Kidney glomerular epithelial cell (primary cell): Measurements from ENCODE around the gene ARIH1.
"Not testable (repeated sequence)": the region's sequence is repeated elsewhere in the genome, so short reads cannot be mapped to it uniquely, and the experiment has no call there.

Source experiments
- DNase-seq: peaks from one replicate; lab custom pipeline; 2025; lab: John Stamatoyannopoulos, UW

The ARIH1 gene

DNA sequence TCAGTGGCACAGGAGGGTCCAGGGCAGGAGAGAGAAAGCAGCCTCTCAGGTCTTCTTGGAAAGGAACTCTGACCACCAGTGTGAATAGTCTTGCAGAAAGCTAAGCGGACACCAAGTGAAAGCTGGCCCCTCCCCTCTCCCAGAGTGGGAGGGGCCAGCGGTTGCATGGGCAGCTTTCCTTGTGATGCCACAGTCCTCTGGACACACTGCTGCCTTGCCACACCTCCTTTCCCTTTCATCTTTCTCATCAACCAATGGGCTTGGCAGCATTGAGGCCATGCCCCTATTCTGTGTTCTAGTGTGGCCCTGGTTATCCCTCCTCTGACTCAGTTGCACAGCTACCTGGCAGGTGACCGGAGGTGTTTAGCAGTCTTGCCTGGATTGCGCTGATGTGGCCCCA lies 130.7 kb downstream of the ARIH1 start:
- DNase-seq = no peak

DNA sequence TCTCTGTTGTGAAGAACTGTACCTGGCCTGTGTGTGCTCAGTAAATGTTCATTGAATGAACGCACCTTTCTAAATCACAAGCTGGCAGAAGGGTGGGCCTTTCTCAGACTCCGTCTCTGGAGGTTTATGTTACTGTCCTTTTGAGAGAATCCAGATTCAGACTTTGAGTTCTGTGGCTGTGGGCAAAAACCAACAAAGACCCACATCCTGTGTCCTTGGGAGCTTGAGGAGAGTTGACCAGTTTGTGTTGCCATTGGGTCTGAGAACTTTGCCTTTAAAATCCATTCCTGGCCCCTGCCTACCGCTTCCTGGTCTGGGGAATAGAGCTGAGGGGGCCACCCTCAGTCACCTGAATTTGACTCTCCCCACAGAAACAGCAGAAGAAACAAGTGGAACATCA lies 134.0 kb downstream of the ARIH1 start:
- DNase-seq = not testable (repeated sequence)

DNA sequence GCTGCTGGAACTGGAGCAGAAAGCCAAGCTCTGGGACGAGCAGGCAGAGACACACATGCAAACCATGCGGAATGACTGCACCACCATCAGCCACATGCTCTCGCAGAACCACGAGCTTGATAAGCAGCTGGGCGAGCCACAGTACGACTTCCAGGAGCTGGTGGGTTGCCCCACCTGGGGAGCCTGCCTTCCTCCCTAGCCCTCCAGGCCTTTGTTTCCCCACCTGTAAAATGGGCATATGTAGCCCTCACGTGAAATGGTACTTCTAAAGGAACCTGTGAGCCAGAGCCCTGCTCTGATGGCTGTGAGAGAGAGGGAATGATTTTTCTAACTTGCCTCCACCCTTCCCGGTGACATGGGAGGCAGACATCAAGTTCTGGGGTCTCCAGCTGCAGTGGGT lies 135.7 kb downstream of the ARIH1 start:
- no peak for DNase-seq

DNA sequence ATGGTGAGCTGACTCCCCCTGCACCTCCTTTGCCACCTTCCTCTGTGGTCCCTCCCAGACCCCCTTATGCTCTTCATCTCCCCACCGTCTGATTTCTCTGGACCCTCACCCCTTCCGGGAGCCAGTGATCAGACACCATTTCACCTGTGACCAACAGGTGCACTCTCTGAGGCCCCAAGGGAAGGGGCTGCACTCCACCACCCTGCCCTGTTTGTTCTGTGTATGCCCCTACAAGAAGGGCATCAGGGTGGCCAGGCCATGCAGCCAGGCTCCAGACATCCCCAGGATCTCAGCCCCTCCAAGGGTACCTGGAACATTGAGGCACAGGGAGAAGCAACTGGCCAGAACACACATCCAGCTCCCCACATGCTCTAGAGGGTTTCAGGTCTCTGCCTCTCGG lies 138.2 kb downstream of the ARIH1 start:
- DNase-seq = not testable (repeated sequence)

DNA sequence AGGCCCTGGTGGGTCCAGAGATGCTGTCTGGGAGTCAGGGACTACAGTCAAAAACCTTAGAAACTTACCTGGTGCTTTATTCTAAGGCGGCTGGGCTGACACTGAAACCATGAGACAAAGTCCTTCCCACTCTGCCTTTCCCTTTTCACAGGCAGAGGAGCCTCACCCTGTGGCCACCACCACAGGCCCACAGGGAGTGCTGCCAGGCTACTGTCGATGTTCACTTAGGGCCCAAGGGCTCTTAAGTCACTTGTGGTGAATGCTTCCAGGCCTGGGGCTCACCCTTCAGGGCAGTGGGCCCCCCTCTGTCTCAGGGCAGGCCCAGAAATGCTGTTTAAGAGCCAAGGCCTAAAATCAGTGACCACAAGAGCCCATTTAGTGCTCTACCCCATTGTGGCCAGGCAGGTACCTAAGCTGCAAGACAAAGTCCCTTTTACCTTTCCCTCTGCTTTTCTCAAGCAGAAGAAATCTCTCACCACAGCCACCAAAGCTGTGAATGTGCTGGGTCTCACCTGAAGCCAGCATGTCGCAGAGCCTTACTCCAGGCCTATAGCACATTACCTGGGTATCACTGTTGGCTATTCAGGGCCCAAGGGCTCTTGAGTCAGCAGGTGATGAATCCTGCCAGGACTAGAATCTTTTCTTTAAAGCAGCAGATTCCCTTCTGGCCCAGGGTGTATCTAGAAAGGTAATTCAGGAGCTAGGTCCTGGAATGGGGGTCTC lies 140.8 kb downstream of the ARIH1 start:
- no peak for DNase-seq

DNA sequence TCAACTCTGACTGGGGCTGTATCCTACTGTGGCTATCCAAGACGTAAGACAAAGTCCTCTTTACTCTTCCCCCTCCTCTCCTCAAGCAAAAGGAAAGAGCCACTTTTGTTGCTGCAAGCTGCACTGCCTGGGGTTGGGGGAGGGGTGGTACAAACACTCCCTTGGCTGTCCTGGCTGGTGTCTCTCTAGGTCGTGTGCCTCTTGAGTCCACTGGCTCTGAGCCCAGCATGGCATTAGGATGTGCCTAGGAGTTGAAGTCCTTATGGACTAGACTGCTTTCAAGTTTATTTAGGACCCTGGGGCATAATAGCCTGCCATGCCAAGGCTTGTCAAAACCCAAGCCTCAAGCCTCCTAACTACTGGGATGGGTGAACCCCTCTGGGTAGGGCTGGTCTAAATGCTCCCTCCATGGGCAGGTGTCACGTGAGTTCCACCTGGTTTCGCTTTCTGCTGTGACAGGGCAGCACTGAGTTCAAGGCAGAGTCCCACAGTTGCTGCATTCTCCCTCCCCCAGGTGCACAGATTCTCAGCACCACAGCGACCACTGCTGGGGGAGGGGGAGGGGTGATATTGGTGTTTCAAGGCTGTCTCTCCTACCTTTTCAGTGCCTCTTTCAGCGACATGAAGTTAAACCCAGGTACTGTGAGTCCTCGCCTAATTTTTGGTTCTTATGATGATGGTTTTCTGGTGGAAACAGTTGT lies 141.6 kb downstream of the ARIH1 start:
- DNase-seq = not testable (repeated sequence)

DNA sequence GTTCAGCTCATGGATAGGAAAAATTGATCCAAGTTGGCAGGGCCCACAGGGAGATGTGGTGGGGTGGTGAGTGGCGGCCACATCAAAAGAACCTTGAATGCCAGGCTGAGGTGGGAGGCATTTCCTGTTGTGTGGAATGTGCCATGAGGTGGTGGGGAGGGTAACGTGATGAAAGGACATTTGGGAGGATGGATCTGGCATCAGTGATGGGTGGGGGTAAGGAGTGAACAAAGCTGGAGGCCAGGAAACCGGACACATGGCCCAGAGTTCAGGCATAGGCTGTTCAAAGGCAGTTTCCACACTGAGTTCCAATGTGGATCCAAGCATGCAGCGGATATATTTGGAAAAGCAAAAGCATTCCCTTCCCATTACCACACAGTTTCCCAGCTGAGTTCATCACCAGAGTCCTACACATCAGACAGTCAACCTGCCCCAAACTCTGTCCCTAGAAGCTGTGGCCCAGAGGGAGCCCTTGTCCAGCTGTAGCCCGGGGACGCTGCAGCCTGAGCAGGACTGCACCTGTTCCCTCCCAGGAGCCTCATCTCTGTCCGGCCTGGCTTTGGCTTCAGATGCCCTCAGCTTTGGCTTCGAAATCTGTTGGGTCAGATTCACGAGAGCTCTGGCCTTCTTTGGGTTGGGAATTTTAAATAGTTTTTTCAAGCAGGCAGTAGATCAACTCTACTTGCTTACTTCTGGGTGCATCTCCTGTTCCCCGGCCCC lies 142.5 kb downstream of the ARIH1 start:
- DNase-seq = peak; percentile 0

DNA sequence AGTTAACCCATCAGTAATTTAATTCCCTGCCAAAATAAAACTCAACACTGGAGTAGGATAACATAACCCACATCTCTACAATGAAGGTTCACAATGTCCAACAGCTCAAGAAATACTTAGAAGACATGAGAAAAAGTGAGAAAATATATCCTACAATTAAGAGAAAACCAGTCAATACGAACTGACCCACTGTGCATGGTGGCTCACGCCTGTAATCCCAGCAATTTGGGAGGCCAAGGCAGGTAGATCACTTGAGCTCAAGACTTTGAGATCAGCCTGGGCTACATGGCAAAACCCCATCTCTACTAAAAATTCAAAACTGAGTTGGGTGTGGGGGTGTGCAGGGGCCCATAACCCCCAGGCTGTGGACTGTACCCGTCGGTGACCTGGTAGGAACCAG lies 149.7 kb downstream of the ARIH1 start:
- DNase-seq = not testable (repeated sequence)

DNA sequence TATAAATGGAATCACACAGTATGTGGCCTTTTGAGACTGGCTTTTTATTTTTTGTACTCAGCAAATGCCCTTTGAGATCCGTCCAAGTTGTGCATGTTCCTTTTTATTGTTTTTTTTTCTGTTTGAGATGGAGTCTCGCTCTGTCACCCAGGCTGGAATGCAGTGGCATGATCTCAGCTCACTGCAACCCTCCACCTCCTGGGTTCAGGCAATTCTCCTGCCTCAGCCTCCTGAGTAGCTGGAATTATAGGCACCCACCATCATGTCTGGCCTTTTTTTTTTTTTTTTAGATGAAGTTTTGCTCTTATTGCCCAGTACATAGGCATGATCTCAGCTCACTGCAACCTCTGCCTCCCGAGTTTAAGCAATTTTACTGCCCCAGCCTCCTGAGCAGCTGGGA lies 152.0 kb downstream of the ARIH1 start:
- peak; percentile 1 for DNase-seq

DNA sequence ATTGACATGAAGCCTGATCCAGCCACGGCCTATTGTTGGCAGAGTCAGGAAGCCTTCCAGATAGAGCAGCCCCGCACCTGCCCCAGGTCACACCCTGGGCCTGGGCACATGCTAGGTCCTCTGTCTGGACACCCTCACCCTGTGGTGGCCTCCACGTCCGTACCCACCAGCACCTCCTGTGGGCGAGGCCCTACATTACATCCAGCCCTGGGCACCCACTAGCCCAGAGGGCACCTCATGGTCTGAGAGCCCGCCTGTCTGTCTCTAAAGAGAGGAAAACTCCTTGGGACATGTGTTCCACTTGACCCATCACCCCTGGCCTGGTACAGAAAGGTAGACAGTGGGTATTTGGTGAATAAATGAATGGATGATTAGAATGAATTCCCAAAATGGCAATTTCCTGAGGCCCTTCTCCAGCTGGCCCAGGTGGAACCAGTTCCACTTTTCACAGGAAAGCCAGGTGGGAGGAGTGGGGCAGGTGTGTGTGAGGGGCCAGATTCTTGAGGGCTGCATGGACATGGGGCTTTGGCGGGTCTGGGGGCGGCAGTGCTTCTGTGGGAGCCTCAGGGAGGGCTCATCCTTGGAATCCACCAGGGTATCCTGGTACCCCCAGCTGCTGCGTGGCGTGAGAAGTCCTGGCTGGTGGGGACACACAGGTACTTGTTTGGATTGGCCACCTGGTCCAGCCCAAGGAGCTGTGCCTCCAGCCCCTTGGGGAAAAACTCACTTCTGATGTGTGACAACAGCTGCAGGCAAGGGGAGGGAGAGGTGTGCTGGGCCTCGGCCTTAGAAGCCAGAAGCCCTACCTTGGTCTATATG lies 154.3 kb downstream of the ARIH1 start:
- not testable (repeated sequence) for DNase-seq

DNA sequence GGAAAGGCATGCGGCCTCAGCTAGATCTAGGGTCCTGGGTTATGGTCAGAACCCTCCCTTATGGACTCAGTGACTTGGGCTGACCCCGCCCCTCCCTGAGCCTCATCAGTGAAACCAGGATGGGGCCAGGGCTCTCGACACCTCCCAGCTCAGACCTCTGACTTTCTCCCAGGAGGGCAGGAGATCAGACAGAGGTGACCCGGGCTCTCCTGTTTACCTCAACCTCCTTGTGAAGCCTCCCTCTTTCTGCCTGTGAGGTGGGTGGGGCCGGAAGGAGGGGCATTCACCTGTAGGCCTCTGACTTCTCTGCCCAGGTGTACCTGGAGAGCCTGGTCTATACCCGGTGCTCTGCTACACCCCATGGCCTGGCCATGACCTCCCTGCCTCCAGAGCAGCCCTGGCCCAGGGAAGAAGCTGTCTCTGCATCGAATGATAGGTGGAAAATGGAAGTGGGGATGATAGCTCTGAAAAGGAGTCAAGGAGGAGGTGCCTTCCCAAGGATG lies 155.0 kb downstream of the ARIH1 start:
- DNase-seq = not testable (repeated sequence)

DNA sequence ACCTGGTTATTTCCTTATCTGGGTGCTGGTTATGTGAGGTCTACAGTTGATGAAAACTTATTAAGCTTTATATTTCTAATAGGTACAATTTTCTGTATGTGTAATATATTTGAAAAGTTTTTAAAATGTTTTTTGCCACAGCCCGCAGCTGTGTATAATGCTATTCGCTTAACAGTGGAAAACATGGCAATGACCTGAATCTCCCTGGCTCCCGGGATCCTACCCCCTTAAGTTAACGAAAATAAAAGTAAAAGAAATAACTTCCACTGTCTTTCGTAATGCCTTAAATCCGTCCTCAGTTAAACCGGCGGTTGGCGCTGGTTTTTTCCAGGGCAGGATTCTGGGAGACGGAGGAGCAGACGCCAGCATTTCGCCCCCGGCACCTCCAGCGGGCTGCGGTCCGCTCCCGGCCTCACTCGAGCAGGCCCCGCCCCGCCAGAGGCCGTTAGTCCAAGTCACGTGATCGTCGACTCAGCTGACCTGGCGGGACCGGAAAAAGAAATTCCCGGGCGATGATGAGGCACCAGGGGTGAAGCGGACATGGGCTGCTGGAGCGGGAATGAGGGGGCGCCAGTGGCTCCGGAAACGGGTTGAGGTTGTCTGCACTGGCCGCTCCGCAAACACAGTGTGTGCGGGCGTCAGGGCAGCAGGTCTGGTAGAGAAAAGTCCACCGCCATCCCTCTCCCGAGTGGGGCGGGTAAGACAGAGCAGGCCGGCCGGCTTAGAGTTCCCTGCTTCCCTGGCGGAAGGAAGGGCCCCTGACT lies 162.6 kb downstream of the ARIH1 start:
- DNase-seq = not testable (repeated sequence)

DNA sequence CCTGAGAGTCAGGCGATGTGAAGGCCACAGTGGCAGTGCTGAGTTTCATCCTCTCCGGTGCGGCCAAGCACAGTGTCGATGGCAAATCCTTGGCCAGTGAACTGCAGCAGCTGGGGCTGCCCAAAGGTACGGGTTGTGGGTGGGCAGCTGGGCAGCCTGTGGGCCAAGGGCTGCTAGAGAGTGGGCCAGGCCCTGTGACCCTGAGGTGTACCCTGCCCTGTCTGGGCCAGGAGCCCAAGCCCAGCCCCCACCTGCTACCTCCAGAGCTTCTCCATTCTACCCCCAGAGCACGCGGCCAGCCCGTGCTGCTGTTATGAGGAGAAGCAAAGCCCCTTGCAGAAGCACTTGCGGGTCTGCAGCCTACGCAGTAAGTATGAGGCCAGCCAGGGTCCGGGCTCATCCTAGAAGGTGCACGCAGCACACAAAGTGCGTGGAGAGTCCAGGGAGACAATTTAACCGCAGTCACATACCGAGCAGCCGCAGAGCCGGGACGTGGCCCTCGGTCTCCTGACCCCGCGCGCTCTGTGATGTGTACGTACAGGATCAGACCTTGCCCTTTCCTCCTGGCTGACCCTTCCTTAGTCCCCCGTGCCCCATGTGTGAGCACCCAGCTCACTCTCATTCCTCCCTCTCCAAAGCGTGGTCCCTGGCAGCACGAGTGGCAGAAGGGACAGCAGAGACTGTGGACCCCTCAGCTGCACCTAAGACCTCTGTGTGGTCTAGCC lies 165.8 kb downstream of the ARIH1 start:
- not testable (repeated sequence) for DNase-seq

DNA sequence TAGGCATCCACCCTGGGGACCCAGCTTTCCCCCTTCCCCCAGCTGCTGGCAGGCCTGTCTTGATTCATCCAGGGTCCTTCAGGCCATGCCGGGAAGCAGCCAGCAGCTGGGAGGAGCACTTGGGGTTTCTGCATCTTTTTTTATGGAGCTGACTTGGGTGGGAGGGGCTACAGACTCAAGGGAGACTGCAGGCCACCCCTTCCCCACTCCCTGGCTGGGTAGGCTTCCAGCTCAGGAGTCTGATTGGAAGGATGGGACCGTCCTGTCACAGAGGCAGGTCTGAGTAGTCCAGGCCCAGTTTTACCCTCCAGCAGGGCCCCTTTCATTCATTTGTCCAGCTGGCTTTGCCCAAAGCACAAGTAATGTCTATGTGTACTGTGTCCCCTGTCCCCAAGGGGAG lies 168.1 kb downstream of the ARIH1 start:
- not testable (repeated sequence) for DNase-seq

DNA sequence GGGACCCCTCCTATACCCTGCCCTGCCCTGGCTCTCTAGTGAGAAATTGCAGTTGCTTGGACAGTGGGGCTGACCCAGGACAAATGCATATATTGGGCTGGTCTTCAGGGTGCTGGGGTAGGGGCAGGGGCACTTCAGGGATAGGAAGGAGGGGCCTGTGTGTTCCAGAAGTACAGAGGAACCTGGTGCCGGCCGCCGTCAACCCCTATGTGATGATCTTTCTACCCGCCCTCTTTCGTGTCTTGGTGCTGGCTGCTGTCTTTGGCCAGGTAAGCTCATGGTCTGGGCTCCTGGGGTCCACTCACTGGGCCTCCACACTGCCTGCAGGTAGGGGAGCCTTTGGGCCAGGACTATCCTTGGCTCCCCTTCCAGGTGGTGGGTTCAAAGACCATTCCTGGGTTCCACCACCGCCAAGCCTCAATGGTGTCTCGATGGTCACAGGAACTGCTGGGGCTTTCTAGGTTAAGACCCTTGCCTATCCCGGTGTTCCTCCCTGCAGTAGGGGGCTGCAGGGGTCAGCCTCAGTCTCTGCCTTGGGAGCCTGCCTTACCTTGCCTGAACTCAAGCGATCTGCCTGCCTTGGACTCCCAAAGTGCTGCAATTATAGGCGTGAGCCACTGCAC lies 174.6 kb downstream of the ARIH1 start:
- DNase-seq = not testable (repeated sequence)
